Peyer's patch (tissue), 4 donors: ENCODE data around the gene MRE11. TPM values are rescaled to one million over a fixed set of nuclear protein-coding genes. Genes with fewer than 3 reads are reported as not detected.
"Not testable (repeated sequence)": the region's sequence is repeated elsewhere in the genome, so short reads cannot be mapped to it uniquely, and the experiment has no call there.

Source experiments
- DNase-seq, 3 donors: peaks; one replicate each; pipeline ENCODE4 v3.0.0-alpha.2; 2017 to 2019
- H3K27ac ChIP-seq, 4 donors: fragments of 200-600 bp; sonication (generic); one replicate each; pipeline ENCODE4 v1.5.1; 2016 to 2019
- H3K27me3 ChIP-seq, 2 donors: fragments of 200-600 bp; sonication (generic); one replicate each; pipeline ENCODE4 v1.5.1; 2019
- H3K36me3 ChIP-seq, 3 donors: fragments of 200-600 bp; sonication (generic); one replicate each; pipeline ENCODE4 v1.5.1; 2016 to 2019
- H3K4me1 ChIP-seq, 4 donors: fragments of 200-600 bp; sonication (generic); one replicate each; pipeline ENCODE4 v1.5.1; 2016 to 2019
- H3K4me3 ChIP-seq, 4 donors: fragments of 200-600 bp; sonication (generic); 1 replicate in 3 of 4; 2 replicates in 1 of 4; pipeline ENCODE4 v1.5.1; 2016 to 2019; ENCODE audit warnings: mild to moderate bottlenecking in 1 of 4
- H3K9me3 ChIP-seq, 4 donors: fragments of 200-600 bp; sonication (generic); one replicate each; pipeline ENCODE4 v1.5.1; 2016 to 2019; ENCODE audit warnings: mild to moderate bottlenecking in 1 of 4
- CTCF ChIP-seq, 6 experiments: fragments of 450-650 bp in 4 of 6; fragments of 200-600 bp in 2 of 6; sonication (generic) in 1 of 6; IDR thresholded peaks; one replicate each; pipeline ENCODE4 v1.5.1; 2017 to 2019; ENCODE audit warnings: antibody characterized with exemption in 6 of 6, mild to moderate bottlenecking in 3 of 6, moderate library complexity in 1 of 6
- POLR2A ChIP-seq, 2 donors: fragments of 450-650 bp; IDR thresholded peaks; one replicate each; pipeline ENCODE4 v1.5.1; 2017; ENCODE audit warnings: antibody characterized with exemption in 2 of 2, mild to moderate bottlenecking in 2 of 2, moderate library complexity in 2 of 2
- small RNA-seq, 2 donors: library from RNA; depleted of rRNA; stranded (forward); fragments of <200 nt; gene quantifications; one replicate each; pipeline ENCODE3, GENCODE V24; 2016
- total RNA-seq, 4 donors: library from RNA; depleted of rRNA; stranded (reverse); fragments of >200 nt; gene quantifications; one replicate each; pipeline ENCODE4 v1.1.0, GENCODE V29; 2016

MRE11 gene
- total RNA-seq, 4 donors from 2014 or later, result 9.7 to 38.0 (median 14.1) TPM

DNA sequence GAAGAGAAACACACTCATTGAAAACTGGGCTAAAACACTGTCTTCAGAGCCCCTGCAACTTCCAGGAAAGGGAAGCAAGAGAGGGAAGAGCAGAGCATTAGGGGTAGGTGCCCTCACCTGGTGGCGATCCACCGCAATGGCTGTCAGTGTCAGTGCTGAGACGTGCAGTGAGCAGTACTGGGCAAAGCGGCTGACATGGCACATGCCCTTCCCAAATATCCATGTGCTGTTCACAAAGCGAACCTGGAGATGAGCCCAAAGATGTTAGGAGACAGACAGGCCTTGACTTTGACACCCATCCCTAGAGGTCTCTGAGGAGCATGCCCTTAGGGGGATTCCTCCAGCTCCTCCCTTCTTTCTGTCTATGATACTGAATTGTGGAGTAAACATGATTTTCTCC lies 97.4 kb downstream of the MRE11 start:
- H3K4me1 ChIP-seq, result peaks cover 0 to 2% (median 0%) of the 10 kb centered on the region in 4 donors
- DNase-seq, result no peak
- TF ChIP-seq POLR2A (IDR thresholded peaks at IDR 0.05), result no peak
- no peak for TF ChIP-seq CTCF (IDR thresholded peaks at IDR 0.05)
- H3K9me3 ChIP-seq, result no peaks in the 10 kb centered on the region
- peaks cover 0 to 6% of the 10 kb centered on the region in 2 donors for H3K27me3 ChIP-seq
- H3K4me3 ChIP-seq, result no peak overlapping the region
- H3K27ac ChIP-seq, result no peak overlapping the region
- no peaks in the 10 kb centered on the region for H3K36me3 ChIP-seq

GRCh38 chr11:94391937-94392336 lies 101.7 kb downstream of the MRE11 start:
- DNase-seq, H3K4me1 ChIP-seq, H3K27ac ChIP-seq, H3K4me3 ChIP-seq, H3K36me3 ChIP-seq, H3K9me3 ChIP-seq, H3K27me3 ChIP-seq: not testable (repeated sequence)

DNA sequence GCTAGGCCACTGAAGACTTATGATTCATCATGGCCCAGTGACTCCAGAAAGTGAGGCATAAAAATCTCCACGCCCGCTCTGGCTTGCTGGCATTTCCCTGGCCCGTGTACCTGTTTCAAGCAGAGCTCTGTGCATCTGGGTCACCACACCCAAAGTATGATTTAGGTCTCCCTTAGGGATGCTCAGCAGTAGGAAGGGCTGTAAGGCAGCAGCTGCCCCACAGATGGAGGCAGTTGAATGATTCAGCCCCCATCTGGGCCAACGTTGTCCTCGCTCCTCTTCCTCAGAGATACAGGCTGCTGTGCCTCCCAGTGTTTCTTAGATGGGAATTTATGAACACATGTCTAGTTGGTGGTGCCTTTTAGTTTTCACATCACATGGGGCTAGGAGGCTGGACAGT lies 114.0 kb downstream of the MRE11 start:
- Histone ChIP-seq H3K9me3 (no peaks in the 10 kb centered on the region), H3K27ac (no peak overlapping the region), H3K27me3 (no peaks in the 10 kb centered on the region), H3K4me3 (no peak overlapping the region), H3K36me3 (no peaks in the 10 kb centered on the region), H3K4me1 (no peaks in the 10 kb centered on the region)
- DNase-seq, result no peak
- no peak for TF ChIP-seq CTCF (IDR thresholded peaks at IDR 0.05)
- no peak for TF ChIP-seq POLR2A (IDR thresholded peaks at IDR 0.05)

DNA sequence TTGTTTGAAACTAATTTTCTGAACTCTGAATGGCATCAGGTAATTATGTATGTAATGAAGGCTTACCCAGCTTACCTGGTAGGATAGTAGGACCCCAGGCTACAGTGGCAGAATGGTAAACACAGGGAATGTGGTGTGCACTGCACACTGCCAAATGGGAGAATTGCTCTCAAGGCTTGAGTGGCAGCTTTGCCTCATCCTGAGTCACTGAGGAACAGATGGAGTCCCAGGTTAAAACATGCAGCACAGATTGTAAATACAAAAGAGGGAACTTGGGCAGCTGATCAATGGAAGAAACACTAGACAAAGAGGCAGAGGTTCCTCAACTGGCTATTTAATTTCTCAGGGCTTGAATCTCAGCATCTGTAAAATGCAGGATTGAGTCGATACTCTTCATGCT lies 116.8 kb downstream of the MRE11 start:
- H3K4me3 ChIP-seq, result no peak overlapping the region
- H3K27me3 ChIP-seq, result no peaks in the 10 kb centered on the region
- H3K9me3 ChIP-seq, result no peaks in the 10 kb centered on the region
- DNase-seq, result no peak
- TF ChIP-seq POLR2A (IDR thresholded peaks at IDR 0.05), result no peak
- TF ChIP-seq CTCF (IDR thresholded peaks at IDR 0.05), result no peak
- H3K27ac ChIP-seq, result no peak overlapping the region
- no peaks in the 10 kb centered on the region for H3K4me1 ChIP-seq
- H3K36me3 ChIP-seq, result no peaks in the 10 kb centered on the region

GRCh38 chr11:94370576-94370975 lies 123.1 kb downstream of the MRE11 start:
- H3K4me1 ChIP-seq, DNase-seq, H3K4me3 ChIP-seq, H3K36me3 ChIP-seq, H3K27ac ChIP-seq, H3K9me3 ChIP-seq, H3K27me3 ChIP-seq: not testable (repeated sequence)

Small RNA genes lying within 50 kb of the gene (small RNA-seq; reads per million reads assigned to genes)
- gene MIR548L, result 0 reads per million in 2 donors

Other genes starting within 250 kb of the MRE11 start
- gene IZUMO1R, start 189.3 kb downstream of the MRE11 start, total RNA-seq, result not detected
- 1 to 10 TPM in 1 of 4 donors, not detected in 3; 1.7 TPM for gene GPR83, start 92.4 kb downstream of the MRE11 start, total RNA-seq
- gene ANKRD49, start 140 bp upstream of the MRE11 start, total RNA-seq, result 10 to 100 TPM; 17.3 to 49.5 (median 20.7) TPM
- not detected for gene C11orf97, start 18.6 kb upstream of the MRE11 start, total RNA-seq
- gene FUT4, start 50.1 kb upstream of the MRE11 start, total RNA-seq, result 10 to 100 TPM in 3 of 4 donors, 1 to 10 TPM in 1; 9.1 to 34.3 (median 25.4) TPM
- gene PIWIL4, start 73.5 kb upstream of the MRE11 start, total RNA-seq, result 10 to 100 TPM in 3 of 4 donors, 1 to 10 TPM in 1; 5.0 to 20.4 (median 14.5) TPM